MM.1S (cell line): ENCODE measurements around the gene JAKMIP3.

Source experiments
- DNase-seq: peaks from one replicate; pipeline ENCODE4 v3.0.0-alpha.2; 2015
- H2AFZ ChIP-seq: fragments of 300-600 bp; sonication (generic); 2 replicates; pipeline ENCODE4 v1.6.0; 2016; ENCODE audit warnings: antibody characterized with exemption, low read length
- H3F3A ChIP-seq: fragments of 300-600 bp; sonication (generic); 2 replicates; pipeline ENCODE4 v1.6.1; 2016; ENCODE audit warnings: mild to moderate bottlenecking, antibody characterized with exemption, low read length, moderate library complexity, mixed read lengths; ENCODE audit not compliant: insufficient read depth
- H3K27ac ChIP-seq: fragments of 300-600 bp; sonication (generic); 2 replicates; pipeline ENCODE4 v1.5.1; 2016; ENCODE audit warnings: mild to moderate bottlenecking, low read length
- H3K27me3 ChIP-seq: fragments of 300-600 bp; sonication (generic); replicated peaks from 2 replicates; pipeline ENCODE4 v1.6.0; 2016; ENCODE audit warnings: low read length; ENCODE audit not compliant: insufficient read depth
- H3K36me3 ChIP-seq: fragments of 300-600 bp; sonication (generic); replicated peaks from 2 replicates; pipeline ENCODE4 v1.6.1; 2016; ENCODE audit warnings: mild to moderate bottlenecking, low read length, mixed read lengths; ENCODE audit not compliant: insufficient read depth
- H3K4me1 ChIP-seq: fragments of 300-600 bp; sonication (generic); 2 replicates; pipeline ENCODE4 v1.6.1; 2016; ENCODE audit warnings: low read length, mixed read lengths
- H3K4me2 ChIP-seq: fragments of 300-600 bp; sonication (generic); 2 replicates; pipeline ENCODE4 v1.6.0; 2016; ENCODE audit warnings: low read depth, low read length
- H3K4me3 ChIP-seq: fragments of 300-600 bp; sonication (generic); 2 replicates; pipeline ENCODE4 v1.5.1; 2016; ENCODE audit warnings: low read length, mixed read lengths
- H3K79me2 ChIP-seq: fragments of 300-600 bp; sonication (generic); 2 replicates; pipeline ENCODE4 v1.6.1; 2016; ENCODE audit warnings: mixed run types, low read length, mixed read lengths
- H3K9ac ChIP-seq: fragments of 300-600 bp; sonication (generic); 2 replicates; pipeline ENCODE4 v1.6.1; 2016; ENCODE audit warnings: low read length, mixed read lengths
- H3K9me2 ChIP-seq: fragments of 300-600 bp; sonication (generic); replicated peaks from 2 replicates; pipeline ENCODE4 v1.6.1; 2016; ENCODE audit warnings: mild to moderate bottlenecking, low read length, mixed read lengths; ENCODE audit not compliant: insufficient read depth
- H3K9me3 ChIP-seq: fragments of 300-600 bp; sonication (generic); replicated peaks from 2 replicates; pipeline ENCODE4 v1.6.1; 2016; ENCODE audit warnings: mild to moderate bottlenecking, low read length, mixed read lengths; ENCODE audit not compliant: insufficient read depth
- H4K20me1 ChIP-seq: fragments of 300-600 bp; sonication (generic); 2 replicates; pipeline ENCODE4 v1.6.1; 2016; ENCODE audit warnings: mild to moderate bottlenecking, low read length, moderate library complexity, mixed read lengths; ENCODE audit not compliant: insufficient read depth
- CTCF ChIP-seq: fragments of 300-600 bp; sonication (generic); IDR thresholded peaks from 2 replicates; pipeline ENCODE4 v1.5.1; 2016; ENCODE audit warnings: antibody characterized with exemption, low read length, mixed read lengths
- EZH2 ChIP-seq: fragments of 300-600 bp; sonication (generic); optimal IDR thresholded peaks from 2 replicates; pipeline ENCODE3; 2017; ENCODE audit warnings: low read depth, mild to moderate bottlenecking, antibody characterized with exemption, low read length, mixed read lengths
- EZH2phosphoT487 ChIP-seq: fragments of 300-600 bp; sonication (generic); IDR thresholded peaks from 2 replicates; pipeline ENCODE4 v1.6.1; 2018; ENCODE audit warnings: antibody characterized with exemption, low read length

Gene JAKMIP3

GRCh38 chr10:132020456-132020855 lies 45.3 kb upstream of the JAKMIP3 start:
- no peaks in the 10 kb centered on the region for H3K4me1 ChIP-seq
- no peaks in the 10 kb centered on the region for H3K9me3 ChIP-seq
- peaks cover 7% of the 10 kb centered on the region; the same call in 1 of the 2 replicates for H3K27me3 ChIP-seq
- H3K9me2 ChIP-seq: no peaks in the 10 kb centered on the region
- H3K9ac ChIP-seq: no peak overlapping the region
- H3K4me3 ChIP-seq: no peak overlapping the region
- H3K27ac ChIP-seq: no peak overlapping the region
- no peak for DNase-seq
- H3F3A ChIP-seq: no peaks in the 10 kb centered on the region
- TF ChIP-seq EZH2 (no peak), EZH2phosphoT487 (no peak), CTCF (no peak)
- no peaks in the 10 kb centered on the region for H3K79me2 ChIP-seq
- H3K4me2 ChIP-seq: no peak overlapping the region
- H4K20me1 ChIP-seq: no peaks in the 10 kb centered on the region
- H3K36me3 ChIP-seq: no peaks in the 10 kb centered on the region
- H2AFZ ChIP-seq: no peak overlapping the region

GRCh38 chr10:132021046-132021445 lies 44.7 kb upstream of the JAKMIP3 start:
- Histone ChIP-seq H3K9me3 (no peaks in the 10 kb centered on the region), H3K4me1 (no peaks in the 10 kb centered on the region)

GRCh38 chr10:132021504-132022143 lies 44.1 kb upstream of the JAKMIP3 start:
- Histone ChIP-seq H3K9me2 (no peaks in the 10 kb centered on the region), H3K4me2 (no peak overlapping the region), H4K20me1 (no peaks in the 10 kb centered on the region), H3K9ac (no peak overlapping the region), H3K4me1 (no peaks in the 10 kb centered on the region), H3K79me2 (no peaks in the 10 kb centered on the region), H3K27ac (no peak overlapping the region), H2AFZ (no peak overlapping the region), H3K9me3 (no peaks in the 10 kb centered on the region), H3K36me3 (no peaks in the 10 kb centered on the region), H3F3A (no peaks in the 10 kb centered on the region), H3K4me3 (no peak overlapping the region), H3K27me3 (peaks cover 15% of the 10 kb centered on the region)
- DNase-seq: no peak
- TF ChIP-seq CTCF (no peak), EZH2 (no peak)

More at GRCh38 chr10:132021046-132021445, 44.7 kb upstream of the JAKMIP3 start:
- no peak overlapping the region for H2AFZ ChIP-seq
- no peaks in the 10 kb centered on the region for H3K36me3 ChIP-seq
- no peak for TF ChIP-seq EZH2
- TF ChIP-seq CTCF: no peak
- no peak for TF ChIP-seq EZH2phosphoT487
- H3K4me3 ChIP-seq: no peak overlapping the region
- H3K4me2 ChIP-seq: no peak overlapping the region
- H3K9me2 ChIP-seq: no peaks in the 10 kb centered on the region
- no peak overlapping the region for H3K9ac ChIP-seq
- peaks cover 12% of the 10 kb centered on the region for H3K27me3 ChIP-seq
- no peaks in the 10 kb centered on the region for H3F3A ChIP-seq
- DNase-seq: no peak
- H4K20me1 ChIP-seq: no peaks in the 10 kb centered on the region
- H3K27ac ChIP-seq: no peak overlapping the region
- H3K79me2 ChIP-seq: no peaks in the 10 kb centered on the region
